Testis (tissue), 2 donors: ENCODE data around the gene IFNL4.

ENCODE experiments used
- POLR2A ChIP-seq: fragments of 450-650 bp; IDR thresholded peaks from one replicate; pipeline ENCODE4 v1.6.1; 2017; ENCODE audit warnings: antibody characterized with exemption, mild to moderate bottlenecking, moderate library complexity
- TF ChIP-seq, protein P1 (sequence below), 3 experiments: fragments of 450-650 bp in 2 of 3; fragments of 200-600 bp in 1 of 3; sonication (generic) in 1 of 3; IDR thresholded peaks; one replicate each; pipeline ENCODE4 v1.5.1; 2016 to 2019; ENCODE audit warnings: antibody characterized with exemption in 3 of 3, mild to moderate bottlenecking in 2 of 3, moderate library complexity in 1 of 3

DNA sequence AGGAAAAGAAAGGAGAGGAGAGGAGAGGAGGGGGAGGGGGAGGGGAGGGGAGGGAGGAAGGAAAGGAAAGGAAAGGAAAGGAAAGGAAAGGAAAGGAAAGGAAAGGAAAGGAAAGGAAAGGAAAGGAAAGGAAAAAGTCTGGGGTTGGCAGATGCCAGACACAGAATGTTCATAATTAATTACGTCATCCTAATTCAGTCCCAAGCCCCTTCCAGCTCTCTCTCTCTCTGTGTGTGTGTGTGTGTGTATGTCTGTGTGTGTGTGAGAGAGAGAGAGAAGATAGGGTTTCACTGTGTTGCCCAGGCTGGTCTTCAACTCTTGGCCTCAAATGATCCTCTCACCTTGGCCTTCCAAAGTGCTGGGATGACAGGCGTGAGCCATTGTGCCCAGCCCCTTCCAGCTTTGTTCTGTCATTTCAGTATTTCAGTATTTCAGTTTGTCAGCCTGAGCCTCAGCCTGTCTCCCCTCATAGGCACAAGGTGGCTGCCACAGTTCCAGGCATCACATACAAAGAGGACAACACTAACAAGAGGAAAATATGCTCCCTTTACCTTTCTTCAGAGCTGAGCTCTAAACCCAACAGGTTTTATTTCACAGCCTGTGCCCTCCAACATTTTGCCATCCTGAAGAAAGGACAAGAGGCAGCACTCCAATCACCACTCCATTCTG lies 18.4 kb downstream of the IFNL4 start:
- no peak for TF ChIP-seq POLR2A
- TF ChIP-seq, protein P1, sequence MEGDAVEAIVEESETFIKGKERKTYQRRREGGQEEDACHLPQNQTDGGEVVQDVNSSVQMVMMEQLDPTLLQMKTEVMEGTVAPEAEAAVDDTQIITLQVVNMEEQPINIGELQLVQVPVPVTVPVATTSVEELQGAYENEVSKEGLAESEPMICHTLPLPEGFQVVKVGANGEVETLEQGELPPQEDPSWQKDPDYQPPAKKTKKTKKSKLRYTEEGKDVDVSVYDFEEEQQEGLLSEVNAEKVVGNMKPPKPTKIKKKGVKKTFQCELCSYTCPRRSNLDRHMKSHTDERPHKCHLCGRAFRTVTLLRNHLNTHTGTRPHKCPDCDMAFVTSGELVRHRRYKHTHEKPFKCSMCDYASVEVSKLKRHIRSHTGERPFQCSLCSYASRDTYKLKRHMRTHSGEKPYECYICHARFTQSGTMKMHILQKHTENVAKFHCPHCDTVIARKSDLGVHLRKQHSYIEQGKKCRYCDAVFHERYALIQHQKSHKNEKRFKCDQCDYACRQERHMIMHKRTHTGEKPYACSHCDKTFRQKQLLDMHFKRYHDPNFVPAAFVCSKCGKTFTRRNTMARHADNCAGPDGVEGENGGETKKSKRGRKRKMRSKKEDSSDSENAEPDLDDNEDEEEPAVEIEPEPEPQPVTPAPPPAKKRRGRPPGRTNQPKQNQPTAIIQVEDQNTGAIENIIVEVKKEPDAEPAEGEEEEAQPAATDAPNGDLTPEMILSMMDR (IDR thresholded peaks at IDR 0.05) = no peak
